NCI-H146 treated with DMSO at 0.1 percent for 48 hours (cell line): ENCODE measurements around the gene NXPH4.

Source experiments
- DNase-seq: peaks from one replicate; lab custom pipeline; 2025; ENCODE audit not compliant: unreplicated experiment; lab: John Stamatoyannopoulos, UW

Gene NXPH4

DNA sequence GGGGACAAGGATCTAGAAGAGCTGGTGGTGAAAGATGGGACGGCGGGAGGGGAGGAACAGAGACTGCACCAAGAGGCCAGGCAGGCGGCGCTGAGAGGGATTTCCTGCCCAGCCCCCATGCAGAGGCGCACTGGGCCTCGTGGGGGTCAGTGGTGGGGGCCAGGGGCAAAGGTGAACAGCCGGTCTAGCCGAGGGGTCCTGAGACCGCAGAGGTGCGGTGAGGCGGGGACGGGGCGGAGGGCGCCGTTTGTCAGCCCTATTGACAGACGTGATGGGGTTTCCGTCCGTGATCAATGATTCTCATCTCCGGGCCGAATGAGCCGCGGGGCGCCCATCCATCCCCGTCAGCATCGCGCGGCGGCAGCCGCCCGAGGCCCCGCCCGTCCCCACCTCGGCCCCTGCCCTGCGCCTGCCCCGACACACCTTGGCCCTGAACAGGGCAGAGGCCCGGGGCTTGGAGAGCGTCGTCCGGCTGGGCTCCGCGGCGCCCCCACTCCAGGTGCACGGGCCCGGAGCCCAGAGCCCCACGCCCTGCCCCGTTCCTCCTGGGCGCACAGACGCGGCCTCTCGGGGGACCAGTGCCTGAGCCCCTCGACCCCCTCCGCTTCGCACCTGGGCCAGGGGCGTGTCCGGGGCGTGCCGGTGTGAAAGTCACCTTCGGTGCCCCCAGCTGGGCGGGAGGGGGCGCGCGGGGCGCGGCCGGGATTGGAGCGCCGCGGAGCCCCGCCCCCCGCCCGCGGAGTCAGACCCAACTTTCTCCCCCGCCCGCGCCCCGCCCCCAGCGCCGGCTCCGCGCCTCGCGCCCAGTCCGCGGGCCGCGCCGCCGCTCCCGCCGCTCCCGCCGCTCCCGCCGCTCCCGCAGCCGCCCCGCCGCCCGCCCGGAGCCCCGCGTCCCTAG is at the start of gene NXPH4:
Gene NXPH4 (plus strand): TSS at position 781 of the 898 bp plus-strand sequence. CDS start 176 bp downstream, outside the sequence.
- no peak for DNase-seq

GRCh38 chr12:57166971-57167371 is 49.6 kb upstream of the NXPH4 start:
- no peak for DNase-seq

- DNase-seq, result no peak
Observed at GRCh38 chr12:57168058-57168457, 48.5 kb upstream of the NXPH4 start.

DNA sequence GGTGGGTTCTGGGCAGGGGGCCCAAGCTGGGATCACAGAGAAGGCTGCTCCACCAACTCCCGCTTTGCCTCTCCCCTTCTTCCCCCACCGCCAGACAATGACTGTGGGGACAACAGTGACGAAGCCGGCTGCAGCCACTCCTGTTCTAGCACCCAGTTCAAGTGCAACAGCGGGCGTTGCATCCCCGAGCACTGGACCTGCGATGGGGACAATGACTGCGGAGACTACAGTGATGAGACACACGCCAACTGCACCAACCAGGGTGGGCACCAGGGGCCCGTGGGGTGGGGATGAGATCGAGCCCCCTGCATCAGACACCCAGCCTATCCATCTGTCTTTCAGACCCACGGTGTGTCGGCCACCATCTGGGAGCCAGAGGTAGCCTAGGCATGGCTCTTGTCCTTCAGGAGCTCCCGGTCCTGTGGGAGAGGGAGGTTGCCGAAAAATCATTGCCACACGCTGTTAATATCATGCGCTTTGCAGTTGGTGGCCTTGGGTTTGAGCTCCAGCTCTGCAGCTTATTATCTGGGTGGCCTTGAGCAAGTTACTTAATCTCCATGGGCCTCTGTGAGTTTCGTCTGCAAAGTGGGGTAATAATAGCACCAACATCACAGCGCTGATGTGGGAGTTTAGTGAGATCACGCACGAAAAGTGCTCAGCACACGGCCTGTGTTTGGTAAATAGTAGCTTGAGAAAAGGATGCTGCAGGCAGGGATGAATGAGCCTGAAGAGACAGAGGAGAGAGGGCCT is 47.4 kb upstream of the NXPH4 start:
- no peak for DNase-seq

DNA sequence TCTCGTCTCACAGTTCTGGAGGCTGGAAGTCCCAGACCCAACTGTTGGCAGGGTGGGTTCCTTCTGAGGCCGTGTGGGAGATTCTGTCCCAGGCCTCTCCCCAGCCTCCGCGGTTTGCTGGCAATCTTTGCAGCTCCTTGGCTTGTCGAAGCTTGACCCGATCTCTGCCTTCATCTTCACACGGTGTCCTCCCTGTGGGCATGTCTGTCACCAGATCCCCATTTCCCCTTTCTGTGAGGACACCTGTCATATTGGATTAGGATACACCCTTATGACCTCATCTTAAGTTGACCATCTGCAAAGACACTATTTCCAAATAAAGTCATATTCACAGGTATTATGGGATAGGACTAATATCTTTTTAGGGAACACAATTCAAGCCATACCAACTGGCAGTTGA is 46.6 kb upstream of the NXPH4 start:
- DNase-seq, result no peak

- DNase-seq, result no peak
Observed at GRCh38 chr12:57170408-57170807, 46.2 kb upstream of the NXPH4 start.

DNA sequence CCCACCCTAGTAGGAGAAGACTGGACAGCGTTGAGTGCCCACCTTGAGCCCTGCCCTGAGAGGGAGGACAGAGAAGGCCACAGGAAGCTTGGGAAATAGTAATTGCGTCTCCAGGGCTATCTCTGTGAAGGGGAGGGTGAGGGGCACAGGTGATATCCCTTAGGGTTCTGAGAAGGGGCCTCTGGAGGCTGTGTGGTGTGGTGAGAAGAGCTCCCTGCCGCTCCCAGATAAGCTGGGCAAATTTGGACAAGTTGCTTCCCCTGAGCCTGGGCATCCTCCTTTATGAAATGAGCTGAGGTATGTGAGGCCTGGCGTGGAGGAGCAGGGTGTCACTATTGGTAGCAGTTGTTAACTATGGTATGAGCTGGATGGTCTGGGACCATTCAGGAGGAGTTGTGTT is 45.7 kb upstream of the NXPH4 start:
- no peak for DNase-seq

DNA sequence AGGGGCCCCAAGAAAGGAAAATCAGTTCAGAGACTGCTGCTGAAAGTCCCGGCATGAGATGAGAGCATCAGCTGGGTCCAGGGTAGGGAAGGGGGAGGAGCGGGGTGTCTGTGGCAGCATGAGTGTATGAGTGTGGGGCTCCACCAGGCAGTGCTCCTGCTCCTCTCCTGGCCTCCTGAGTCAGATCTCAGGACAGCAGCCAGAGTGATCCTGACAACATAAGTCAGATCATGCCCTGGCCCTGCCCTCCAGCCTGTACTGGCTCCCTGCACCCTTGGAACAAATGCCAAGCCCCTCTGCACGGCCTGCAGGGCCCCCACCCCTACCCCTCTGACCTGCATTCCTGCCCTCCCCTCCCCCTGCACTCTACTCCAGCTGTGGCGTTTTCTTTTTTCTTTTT is 44.9 kb upstream of the NXPH4 start:
- no peak for DNase-seq

- DNase-seq, result no peak
Observed at GRCh38 chr12:57173089-57173488, 43.5 kb upstream of the NXPH4 start.

GRCh38 chr12:57173683-57174082 is 42.9 kb upstream of the NXPH4 start:
- DNase-seq, result no peak

DNA sequence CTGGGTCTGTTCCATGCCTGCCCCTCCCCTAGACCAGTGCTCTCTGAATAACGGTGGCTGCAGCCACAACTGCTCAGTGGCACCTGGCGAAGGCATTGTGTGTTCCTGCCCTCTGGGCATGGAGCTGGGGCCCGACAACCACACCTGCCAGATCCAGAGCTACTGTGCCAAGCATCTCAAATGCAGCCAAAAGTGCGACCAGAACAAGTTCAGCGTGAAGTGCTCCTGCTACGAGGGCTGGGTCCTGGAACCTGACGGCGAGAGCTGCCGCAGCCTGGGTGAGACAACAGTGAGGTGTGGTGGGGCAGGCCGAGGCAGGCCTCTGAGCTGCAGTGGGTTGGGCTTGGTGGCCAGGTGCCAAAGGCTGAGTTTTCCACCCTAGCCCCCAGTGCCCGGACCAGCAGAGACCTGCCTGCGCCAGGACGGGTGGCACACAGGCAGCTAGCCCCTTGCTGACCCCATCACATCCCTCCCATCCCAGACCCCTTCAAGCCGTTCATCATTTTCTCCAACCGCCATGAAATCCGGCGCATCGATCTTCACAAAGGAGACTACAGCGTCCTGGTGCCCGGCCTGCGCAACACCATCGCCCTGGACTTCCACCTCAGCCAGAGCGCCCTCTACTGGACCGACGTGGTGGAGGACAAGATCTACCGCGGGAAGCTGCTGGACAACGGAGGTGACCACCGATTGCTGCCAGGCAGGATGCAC is 41.0 kb upstream of the NXPH4 start:
- peak; percentile 82 for DNase-seq

DNA sequence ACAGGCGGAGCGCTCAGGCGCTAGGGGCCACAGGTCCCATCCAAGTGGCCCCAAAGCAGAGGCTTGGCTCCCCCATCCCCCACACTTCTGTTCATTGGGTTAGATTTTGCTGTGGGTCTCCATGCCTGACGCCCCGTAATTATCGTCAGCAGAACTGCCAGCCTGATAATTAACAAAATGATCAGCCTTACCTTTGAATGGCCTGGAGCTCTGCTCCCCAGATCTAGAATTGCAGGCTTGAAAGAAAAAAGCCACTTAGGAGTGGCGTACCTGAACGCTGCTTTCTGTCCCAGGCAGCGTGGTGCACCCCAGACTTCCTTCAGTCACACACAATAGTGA is 40.5 kb upstream of the NXPH4 start:
- DNase-seq, result no peak

- DNase-seq, result no peak
Observed at GRCh38 chr12:57176846-57177245, 39.7 kb upstream of the NXPH4 start.

GRCh38 chr12:57177354-57177753 is 39.2 kb upstream of the NXPH4 start:
- no peak for DNase-seq

- DNase-seq, result no peak
Observed at GRCh38 chr12:57178213-57178612, 38.4 kb upstream of the NXPH4 start.

DNA sequence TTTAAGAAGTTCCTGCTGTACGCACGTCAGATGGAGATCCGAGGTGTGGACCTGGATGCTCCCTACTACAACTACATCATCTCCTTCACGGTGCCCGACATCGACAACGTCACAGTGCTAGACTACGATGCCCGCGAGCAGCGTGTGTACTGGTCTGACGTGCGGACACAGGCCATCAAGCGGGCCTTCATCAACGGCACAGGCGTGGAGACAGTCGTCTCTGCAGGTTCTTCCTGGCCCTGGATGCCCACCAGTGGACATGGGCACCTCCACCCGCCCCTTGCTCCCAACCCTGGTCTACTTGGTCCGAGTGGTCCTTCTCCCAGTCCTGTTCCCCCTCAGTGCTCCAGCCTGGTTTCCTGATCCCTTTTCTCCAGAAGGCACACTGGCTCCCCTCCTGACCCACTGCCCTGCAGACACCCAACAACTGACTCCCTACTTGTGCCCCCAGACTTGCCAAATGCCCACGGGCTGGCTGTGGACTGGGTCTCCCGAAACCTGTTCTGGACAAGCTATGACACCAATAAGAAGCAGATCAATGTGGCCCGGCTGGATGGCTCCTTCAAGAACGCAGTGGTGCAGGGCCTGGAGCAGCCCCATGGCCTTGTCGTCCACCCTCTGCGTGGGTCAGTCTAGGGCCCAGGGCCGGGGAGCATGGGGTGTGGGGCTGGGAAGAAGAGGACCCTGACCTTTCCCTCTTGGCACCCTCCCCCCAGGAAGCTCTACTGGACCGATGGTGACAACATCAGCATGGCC is 37.1 kb upstream of the NXPH4 start:
- DNase-seq, result no peak

DNA sequence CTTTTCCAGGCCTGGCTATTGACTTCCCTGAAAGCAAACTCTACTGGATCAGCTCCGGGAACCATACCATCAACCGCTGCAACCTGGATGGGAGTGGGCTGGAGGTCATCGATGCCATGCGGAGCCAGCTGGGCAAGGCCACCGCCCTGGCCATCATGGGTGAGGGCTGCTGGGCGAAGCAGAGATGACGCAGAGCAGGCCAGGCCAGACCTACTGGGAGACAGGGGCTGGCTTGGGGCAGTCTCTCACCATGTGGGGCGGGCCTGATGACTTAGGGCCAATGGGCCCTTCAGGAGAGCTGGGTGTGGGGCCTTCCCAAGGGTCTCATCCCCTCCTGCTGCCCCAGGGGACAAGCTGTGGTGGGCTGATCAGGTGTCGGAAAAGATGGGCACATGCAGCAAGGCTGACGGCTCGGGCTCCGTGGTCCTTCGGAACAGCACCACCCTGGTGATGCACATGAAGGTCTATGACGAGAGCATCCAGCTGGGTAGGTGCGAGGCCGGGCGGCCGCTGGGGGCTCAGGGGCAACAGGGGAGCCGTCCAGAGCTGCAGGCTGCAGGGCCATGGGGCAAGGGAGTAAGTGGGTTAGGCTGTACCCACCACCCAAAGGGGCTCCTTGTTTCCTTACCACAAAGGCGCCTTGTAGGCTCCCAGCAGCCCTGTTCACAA is 36.1 kb upstream of the NXPH4 start:
- no peak for DNase-seq

DNA sequence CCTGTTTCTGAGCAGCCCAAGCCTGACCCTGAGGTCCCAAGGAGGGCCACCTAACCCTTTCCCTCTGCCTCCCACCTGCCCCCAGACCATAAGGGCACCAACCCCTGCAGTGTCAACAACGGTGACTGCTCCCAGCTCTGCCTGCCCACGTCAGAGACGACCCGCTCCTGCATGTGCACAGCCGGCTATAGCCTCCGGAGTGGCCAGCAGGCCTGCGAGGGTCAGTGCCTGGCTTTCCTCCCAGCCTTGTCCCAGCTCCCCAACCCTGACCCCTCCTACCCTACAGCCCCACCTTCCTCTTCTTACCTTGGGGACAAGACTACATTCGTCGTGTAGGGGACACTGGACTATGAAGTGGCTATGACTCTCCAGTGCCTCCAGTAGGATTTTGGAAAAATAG is 35.5 kb upstream of the NXPH4 start:
- no peak for DNase-seq

DNA sequence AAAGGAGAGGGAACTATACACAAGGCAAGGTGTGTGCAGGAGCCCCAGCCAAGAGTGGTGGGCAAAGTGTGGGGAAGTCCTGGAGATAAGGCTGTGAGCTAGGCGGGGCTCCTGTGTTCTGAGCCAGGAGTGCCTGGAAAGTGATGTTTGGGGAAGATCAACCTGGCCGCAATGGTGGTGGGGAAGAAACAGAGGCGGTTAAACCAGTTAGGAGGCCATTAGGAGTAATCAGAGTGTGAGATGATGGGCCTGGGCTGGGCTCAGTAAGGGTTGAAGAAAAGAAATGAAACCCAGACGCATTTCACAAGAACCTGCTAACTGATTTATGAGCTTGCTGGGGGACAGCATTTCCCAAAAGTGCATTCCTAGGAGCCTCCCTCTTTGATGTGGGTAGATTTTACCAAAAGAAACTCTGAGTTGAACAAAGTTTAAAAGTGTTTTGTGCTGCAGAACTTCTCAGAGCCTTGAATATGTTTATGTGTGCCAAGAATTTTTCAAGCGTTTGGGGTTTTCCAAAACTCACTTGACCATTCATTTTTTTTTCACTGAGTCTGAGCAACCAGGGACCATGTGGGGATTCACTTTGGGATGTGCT is 34.9 kb upstream of the NXPH4 start:
- no peak for DNase-seq

- DNase-seq, result peak; percentile 51
Observed at GRCh38 chr12:57182918-57183575, 33.5 kb upstream of the NXPH4 start.
